Stimulated activated CD8-positive, alpha-beta memory T cell treated with anti-CD3 and anti-CD28 coated beads, Interleukin-4, amount 100 ng/mL, for 1 hour (primary cell): ENCODE results near the gene JAM2.
"Not testable (repeated sequence)": the region's sequence is repeated elsewhere in the genome, so short reads cannot be mapped to it uniquely, and the experiment has no call there.

ENCODE experiments used
- DNase-seq, 2 donors: peaks; one replicate each; pipeline ENCODE4 v3.0.0-alpha.2; 2020; ENCODE audit warnings: low read depth in 2 of 2, low spot score in 1 of 2

The JAM2 gene, protein sequence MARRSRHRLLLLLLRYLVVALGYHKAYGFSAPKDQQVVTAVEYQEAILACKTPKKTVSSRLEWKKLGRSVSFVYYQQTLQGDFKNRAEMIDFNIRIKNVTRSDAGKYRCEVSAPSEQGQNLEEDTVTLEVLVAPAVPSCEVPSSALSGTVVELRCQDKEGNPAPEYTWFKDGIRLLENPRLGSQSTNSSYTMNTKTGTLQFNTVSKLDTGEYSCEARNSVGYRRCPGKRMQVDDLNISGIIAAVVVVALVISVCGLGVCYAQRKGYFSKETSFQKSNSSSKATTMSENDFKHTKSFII

DNA sequence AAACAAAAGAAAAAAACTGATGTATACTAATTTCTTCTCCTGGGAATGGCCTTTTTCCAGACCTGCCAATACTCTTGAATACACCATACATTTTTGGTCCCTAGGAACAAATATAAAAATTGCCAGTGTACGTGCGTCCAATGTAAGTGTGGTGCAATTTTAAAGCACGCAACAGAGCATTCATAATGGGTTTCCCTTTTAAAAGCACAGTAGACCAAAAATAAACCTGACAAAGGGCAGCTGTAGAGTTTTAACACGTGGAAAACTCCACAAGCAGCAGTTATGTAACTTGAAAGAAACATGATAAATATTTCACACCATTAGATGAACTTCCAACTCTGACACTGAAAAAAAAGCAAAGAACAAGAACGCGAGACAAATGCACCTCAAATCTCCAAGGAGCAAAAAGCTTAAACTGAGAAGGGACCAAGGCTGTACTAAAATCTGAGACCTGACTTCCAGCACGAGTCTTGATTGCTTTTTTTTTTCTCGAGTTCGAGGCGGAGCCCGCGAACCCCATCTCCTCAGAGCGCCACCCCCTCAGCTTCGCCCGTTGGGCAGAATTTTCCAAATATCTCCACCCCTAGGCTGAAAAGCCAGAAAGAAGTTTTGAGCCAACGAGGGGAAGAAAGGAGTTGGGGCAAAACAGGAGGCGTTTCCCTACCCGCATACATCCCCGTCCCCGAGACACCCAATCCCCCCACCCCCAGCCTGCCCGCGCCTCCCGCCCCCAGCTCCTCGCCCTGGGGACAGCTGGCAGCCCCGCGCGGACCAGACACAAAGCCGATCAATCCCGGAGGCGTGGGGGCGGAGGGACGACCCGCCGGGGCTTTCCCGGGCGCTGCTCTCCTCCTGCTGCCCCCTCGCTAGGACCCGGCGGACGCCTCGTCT lies at the start of gene JAM2:
Gene JAM2, plus strand, starts transcription at position 599 of the 891 bp plus-strand sequence. CDS start 564 bp downstream, outside the sequence.
- no peak for DNase-seq

DNA sequence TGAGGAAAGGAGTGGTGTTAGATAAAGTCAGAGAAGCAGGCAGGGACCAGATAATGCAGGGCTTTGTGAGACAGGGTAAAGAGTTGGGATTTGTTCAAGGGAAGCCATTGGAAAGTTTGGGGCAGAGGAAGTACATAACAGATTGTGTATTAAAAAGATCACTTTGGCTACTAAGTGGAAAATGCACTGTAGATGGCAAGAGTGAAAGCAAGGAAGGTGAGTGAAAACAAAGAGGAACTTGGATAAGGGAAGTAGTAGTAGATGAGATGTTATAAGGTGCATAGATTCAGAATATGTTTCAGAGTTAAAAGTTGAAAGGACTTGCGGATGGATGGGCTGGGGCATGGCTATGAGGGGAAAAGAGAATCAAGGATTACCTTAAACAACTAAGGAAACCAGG lies 49.2 kb upstream of the JAM2 start:
- no peak for DNase-seq

DNA sequence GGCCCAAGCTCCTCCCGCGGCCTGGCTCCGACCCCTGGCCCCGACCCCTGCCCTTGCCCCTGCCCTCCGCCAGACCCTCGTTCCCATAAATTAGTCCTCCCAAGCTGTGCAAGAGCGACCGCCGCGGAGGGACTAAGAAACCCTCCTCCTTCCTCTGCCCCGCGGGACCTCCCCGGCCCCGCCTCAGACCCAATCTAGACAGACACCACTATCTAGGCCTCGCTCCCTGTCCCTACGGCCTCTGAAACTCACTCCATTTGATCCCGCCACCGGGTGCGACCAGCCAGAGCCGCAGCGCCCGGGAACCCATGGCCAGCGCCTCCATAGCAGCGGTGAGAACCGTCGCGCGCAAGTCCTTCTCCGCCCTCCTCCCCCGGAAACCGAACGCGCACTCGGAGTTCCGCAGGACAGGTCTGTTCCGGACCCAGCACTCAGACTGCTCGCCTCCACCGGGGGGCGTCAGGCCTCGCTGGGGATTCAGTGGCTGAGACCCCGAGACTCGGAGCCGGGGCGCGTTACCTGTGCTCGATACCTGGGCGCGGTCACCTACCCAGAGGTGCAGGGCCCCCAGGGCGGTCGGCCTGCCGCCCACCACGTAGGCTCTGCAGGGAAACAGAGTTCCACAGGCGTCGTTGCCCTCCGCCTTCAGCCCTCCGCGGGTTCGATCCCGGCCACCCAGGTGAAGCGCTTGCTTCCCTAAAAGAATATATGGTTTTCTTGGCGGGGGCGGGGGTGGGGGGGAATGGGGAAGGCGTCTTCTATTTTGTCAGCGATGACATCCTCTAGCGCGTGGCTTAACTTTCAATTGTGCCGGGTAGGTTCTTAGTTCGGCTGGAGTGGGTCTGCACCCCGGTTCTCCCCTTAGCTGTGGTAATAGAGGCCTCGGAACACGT lies 31.7 kb upstream of the JAM2 start, which contains the start of gene MRPL39:
Gene MRPL39, minus strand, starts transcription at position 331 of the 893 bp plus-strand sequence. Its CDS starts 6 bp downstream, at position 325.
- DNase-seq, result peak; percentile 69 to 77

DNA sequence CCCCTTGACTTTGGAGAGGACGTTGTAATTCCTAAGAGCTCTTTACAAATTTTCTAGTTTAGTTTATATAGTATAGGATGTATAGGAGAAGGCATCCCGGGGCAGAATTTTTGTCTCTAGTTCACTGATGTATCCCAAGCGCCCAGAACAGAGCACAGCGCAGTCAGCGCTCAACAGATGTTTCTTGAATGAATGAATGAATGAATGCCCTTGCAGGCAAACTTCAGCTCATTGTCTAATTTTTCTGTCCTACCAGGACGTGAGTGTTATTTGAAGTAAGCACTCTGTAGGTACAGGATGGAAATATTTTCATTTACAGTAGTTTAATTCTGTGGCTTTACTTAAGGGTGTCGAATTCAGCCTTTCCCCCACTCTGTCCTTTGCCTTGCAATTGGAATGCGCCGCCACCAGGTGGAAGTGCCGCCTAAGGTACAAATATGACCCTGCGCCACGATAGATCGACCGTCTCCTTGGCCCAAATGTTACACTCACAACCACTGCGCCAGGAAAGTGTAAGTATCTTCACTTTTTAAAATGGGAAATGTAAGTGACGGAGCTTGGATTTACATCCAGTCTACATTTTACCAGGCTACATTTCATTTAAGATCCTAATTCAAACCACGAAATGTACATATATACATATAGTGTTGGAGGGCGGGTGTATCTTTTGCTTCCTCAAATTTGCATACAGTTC lies 30.9 kb upstream of the JAM2 start:
- DNase-seq, result peak; percentile 53 to 60

DNA sequence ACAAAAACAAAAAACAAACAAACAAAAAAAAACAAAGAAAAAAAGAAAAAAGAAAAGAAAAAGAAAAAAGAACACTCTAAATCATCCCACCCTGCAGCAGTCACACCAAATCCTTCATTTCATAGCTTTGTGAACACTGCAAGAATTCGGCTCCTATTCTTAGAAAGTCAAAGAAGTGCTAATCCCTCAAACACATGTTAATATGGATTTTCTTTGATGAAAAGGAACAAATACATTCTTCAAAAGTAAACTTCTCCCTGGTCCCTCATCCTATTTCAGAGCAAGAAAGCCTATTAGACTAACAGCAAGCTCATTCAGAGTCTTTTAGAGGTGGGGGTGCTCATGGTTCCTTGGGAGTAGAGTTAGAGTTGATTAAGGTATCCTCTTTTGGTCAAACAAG lies 24.6 kb upstream of the JAM2 start:
- no peak for DNase-seq

DNA sequence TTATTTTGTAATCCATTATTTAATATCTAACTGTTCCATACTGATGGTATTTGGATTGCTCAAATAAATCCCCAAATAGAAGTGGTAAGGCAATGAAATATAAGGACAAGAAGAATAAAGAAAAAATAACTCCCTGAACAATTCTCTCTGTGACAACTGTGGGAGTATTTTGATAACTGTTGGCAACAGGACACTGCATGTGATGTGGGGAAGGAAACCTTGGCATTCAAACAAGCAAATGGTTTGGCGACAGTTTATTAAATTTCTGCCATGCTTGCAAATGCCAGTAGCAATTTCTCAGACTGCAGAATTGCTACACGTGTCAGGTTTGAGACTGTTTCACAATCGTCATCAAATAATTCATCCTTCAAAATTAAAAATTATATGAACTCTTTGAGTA lies 23.2 kb upstream of the JAM2 start:
- DNase-seq, result no peak

DNA sequence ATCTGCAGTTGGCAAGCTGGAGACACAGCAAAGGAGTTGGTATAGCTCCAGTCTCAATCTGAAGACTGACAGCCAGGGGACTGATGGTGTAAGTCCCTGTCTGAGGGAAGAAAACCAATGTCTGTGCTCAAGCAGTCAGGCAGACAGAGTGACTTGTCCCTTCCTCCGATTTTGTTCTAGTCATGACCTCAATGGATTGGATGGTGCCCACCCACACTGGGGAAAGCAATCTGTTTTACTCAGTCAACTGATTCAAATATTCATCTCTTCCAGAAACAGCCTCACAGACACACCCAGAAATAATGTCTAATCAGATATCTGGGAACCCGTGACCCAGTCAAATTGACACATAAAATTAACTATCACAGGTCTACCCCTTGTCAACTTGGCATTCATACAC lies 19.9 kb upstream of the JAM2 start:
- DNase-seq, result no peak

DNA sequence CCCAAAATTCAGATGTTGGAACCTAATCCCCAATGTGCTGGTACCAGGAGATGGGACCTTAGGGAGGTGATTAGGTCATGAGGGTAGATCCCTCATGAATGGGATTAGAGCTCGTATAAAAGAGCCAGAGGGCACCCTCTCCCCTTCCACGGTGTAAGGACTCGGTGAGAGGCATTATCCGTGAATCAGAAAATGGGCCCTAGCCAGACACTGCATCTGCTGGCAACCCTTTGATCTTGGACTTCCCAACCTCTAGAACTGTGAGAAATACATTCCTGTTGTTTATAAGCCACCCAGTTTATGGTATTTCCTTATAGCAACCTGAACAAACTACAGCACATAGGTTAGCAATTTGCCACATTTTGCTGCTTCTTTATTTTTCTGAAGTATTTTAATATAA lies 14.5 kb upstream of the JAM2 start:
- no peak for DNase-seq

DNA sequence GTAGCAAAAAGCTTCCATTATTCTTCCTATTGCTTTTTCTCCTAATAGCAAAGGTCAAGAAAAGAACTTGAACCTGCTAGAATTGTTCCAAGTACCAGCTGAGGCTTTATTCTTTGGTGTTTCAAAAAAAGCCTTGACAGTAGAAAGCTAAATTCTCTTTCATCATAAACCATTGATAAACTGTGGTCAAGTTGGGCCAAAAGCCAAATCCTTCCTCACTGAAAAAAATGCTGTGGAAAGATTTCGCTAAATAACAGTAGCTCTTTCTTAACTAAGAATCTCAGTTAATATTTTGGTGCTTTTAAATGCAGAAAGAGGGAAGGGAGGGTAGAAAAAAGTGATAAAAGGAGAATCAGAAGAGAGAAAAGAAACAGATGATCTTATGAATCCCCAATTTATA lies 14.0 kb upstream of the JAM2 start:
- DNase-seq, result no peak

DNA sequence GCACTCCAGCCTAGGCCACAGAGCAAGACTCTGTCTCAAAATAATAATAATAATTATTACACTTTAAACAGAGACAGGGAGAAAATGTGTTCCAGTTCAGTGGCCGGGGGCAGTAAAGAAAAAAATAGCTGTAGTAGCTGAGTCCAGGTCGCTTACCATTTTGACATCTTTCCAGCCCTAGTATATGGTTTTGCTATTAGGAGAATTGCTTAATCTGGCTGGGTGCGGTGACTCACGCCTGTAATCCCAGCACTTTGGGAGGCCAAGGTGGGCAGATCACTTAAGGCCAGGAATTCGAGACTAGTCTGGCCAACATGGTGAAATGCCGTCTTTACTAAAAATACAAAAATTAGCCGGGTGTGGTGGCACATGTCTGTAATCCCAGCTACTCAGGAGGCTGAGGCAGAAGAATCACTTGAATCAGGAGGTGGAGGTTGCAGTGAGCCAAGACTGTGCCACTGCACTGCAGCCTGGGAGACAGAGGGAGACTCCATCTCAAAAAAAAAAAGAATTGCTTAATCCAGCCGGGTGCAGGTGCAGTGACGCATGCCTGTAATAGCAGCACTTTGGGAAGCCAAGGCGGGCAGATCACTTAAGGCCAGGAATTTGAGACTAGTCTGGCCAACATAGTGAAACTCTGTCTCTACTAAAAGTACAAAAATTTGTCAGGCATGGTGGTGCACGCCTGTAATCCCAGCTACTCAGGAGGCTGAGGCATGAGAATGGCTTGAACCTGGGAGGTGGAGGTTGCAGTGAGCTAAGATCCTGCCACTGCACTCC lies 13.1 kb upstream of the JAM2 start:
- DNase-seq, result not testable (repeated sequence)

DNA sequence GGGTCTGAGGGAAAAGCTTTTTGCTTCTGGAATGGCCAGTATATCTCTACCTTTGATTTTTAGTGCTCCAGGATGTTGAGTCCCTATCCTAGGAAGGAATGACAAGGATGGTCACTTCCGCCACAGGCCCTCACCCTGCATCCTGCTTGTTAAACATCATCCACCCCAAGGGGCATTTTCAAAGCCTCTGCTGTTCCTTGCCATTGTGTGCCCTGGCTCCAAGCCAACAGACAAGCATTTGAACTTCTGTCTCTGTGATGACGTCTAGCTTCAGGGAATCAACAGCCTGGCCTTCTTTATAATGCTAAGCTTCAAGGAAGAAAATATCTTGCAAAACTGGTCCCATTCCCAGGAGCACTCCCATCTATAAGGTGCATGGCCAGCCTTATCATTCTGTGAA lies 12.3 kb upstream of the JAM2 start:
- no peak for DNase-seq

DNA sequence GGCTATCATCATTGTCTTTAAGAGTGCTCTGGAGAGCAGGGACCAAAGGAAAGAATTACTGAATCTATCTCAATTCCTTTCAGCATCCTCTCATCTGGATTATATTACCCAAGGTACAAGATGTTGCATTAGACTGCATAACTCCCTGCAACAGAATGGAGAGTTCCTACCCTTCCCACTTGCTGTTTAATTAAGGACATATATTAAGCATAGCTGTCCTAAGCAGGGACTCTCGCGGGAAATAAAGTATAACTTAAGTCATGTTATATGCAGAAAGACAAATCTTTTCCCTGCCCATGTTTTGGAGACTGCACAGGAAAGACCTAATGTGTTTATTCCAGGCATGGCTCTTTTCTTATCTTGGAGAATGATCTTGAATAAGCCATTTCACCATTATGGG lies 6.8 kb upstream of the JAM2 start:
- DNase-seq, result no peak

DNA sequence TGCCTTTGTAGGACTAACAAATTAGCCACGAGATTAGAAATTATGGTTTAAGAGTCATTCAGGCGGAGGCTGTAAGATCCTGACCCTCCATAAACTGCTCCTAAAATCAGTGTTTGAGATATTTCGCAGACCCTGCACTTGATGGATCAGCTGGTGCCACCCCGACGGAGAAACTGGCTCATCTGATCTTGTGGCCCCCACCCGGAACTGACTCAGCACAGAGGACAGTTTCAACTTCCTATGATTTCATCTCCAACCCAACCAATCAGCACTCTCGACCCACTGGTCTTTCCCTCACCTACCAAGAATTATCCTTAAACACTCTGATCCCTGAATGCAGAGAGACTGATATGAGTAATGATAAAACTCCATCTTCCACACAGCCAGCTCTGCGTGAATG lies 3.7 kb upstream of the JAM2 start:
- DNase-seq, result no peak

DNA sequence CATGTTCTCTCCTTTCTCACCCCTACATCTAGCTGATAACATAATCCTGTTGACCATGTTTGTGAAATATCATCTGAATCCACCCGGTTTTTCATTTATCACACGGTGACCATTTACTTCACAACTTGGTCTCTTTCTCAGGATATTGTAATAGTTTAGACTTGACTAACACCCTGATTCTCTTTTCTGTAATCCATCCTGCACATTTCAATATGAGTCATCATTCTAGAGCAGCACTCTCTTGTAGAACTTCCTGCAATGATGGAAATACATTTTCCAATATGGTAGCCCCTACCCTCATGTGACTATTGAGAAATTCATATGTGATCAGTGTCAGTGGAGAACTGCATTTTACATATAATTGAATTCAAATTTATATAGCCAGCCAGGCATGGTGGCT lies 2.3 kb upstream of the JAM2 start:
- DNase-seq, result no peak

DNA sequence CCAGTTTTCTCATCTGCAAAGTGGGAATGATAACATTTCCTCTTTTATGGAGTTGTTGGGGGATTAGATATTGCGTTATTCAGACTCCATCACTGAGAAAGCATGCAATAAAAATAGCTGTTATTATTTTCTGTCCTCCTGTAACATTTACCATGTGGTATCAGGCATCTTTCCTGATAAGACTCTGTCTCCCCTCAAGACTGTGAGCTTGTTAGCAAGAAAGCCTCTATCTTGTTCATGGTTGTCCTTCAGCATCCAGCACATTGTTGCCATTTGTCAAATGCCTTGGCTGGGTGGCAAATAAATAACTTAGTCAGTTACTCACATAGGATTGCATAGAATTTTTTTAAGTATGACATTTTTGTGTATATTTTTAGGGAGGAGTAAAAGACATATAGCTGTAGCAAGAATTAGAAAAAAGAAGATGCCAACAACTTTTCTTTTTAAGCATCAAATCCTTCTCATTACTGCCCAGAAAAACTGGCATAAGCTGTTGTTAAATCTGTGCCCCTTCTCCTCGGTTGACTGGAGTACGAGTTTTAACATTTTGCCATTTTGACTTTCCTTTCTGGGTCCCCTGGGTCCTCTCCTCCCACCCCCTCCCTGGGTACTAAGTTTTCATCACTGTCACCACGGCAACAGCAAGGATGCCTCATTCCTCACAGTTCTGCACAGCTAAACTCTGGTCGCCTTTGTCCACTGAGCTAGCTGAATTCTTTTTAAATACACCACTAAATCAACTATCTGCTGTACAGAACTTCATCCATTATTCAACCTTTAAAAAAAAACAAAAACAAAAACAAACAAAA lies 1.0 kb upstream of the JAM2 start:
- no peak for DNase-seq

DNA sequence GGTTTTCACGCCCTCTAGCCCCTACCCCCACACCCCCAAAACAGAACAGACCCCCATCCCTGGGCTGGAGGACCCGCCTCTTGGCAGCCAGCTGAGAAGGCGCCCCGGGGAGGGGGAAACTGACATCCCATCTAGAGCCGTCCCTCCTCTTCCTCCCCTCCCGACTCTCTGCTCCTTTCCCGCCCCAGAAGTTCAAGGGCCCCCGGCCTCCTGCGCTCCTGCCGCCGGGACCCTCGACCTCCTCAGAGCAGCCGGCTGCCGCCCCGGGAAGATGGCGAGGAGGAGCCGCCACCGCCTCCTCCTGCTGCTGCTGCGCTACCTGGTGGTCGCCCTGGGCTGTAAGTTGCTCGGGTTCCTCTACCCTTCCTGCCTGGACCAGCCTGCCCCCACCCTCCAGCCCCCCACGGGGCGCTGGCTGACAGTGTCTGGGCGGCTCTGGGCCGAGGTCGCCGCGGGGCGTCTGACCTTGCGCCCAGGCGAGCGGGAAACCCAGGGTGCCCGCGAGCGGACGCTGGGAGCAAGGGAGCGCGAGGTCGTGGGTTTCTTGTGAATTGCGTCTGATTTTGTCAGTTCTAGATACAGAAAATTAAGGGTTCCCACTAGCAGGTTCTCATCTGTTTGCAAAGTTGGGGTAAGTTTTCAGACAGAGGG lies 618 bp downstream of the JAM2 start:
- no peak for DNase-seq

DNA sequence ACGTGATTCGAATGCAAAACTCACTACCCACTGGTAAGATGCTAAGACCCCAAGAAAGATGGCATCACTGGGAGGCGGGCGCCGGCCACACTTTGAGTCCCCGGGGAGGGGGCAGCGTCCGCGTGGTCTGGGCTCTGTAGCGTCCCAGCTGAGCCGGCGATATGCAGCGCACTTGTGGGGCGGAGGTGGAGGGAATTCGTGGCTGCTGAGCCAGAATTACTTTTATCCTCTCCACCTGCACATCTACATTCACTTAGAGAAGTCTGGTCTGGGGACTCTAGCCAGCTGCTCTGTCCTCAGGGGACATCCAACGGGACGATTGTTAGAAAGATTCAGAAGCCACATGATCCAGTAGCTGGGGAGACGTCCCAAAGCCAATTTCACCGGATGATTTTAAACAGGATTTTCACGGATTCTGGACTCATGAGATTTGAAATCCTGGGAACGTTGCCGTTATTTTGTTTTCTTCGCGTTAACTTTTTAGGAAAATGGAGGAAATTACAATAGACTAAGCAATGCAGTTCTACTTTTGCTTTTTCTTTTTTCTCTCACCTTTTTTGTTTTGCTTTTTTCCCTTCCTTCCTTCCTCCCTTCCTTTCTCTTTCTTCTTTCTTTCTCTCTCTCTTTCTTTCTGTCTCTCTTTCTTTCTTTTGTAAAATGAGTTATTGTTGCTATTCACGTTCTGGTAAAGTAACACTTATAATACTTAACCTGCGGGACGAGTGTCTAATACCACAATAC lies 1.3 kb downstream of the JAM2 start:
- DNase-seq, result no peak

DNA sequence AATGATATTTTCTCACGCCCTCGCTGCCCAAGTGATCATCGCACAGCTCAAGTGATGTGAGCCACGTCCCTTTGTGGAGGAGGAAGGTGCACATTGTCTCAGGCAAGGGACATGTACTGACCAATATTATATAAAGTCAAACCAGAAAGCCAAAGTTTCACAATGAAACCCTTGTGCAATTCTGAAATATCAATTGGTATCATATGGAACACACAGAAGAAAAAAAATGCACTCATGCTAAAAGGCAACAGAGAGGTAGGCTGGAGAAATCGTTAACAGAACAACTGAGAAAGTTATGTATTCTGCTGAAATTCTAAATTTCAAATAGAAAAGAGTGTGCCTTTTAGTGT lies 1.9 kb downstream of the JAM2 start:
- no peak for DNase-seq
